Karpas-422 (cell line): Measurements from ENCODE around the gene POMGNT1. TPM values are rescaled to one million over a fixed set of nuclear protein-coding genes. Genes with fewer than 3 reads are reported as not detected.

Experiments
- DNase-seq: peaks from one replicate; pipeline ENCODE4 v3.0.0-alpha.2; 2015
- H2AFZ ChIP-seq: fragments of 200-600 bp; sonication (generic); 2 replicates; pipeline ENCODE4 v1.6.1; 2014; ENCODE audit warnings: antibody characterized with exemption, low read length, mixed read lengths
- H3K27ac ChIP-seq: fragments of 200-600 bp; sonication (generic); 2 replicates; pipeline ENCODE4 v1.5.1; 2014; ENCODE audit warnings: mild to moderate bottlenecking, low read length, moderate library complexity
- H3K27me3 ChIP-seq: fragments of 200-600 bp; sonication (generic); 2 replicates; pipeline ENCODE4 v1.6.1; 2014; ENCODE audit warnings: low read length, mixed read lengths
- H3K36me3 ChIP-seq: fragments of 200-600 bp; sonication (generic); 2 replicates; pipeline ENCODE4 v1.6.1; 2014; ENCODE audit warnings: low read length, mixed read lengths; ENCODE audit not compliant: insufficient read depth
- H3K4me1 ChIP-seq: fragments of 200-600 bp; sonication (generic); 2 replicates; pipeline ENCODE4 v1.6.1; 2014; ENCODE audit warnings: mild to moderate bottlenecking, low read length, mixed read lengths
- H3K4me2 ChIP-seq: fragments of 200-600 bp; sonication (generic); 2 replicates; pipeline ENCODE4 v1.6.1; 2014; ENCODE audit warnings: low read length, low read depth, mild to moderate bottlenecking; ENCODE audit not compliant: poor library complexity, severe bottlenecking
- H3K4me3 ChIP-seq: fragments of 200-600 bp; sonication (generic); 2 replicates; pipeline ENCODE4 v1.5.1; 2014; ENCODE audit warnings: mild to moderate bottlenecking, antibody characterized with exemption, low read length, mixed read lengths
- H3K79me2 ChIP-seq: fragments of 200-600 bp; sonication (generic); 2 replicates; pipeline ENCODE4 v1.6.1; 2014; ENCODE audit warnings: mild to moderate bottlenecking, low read length, mixed read lengths
- H3K9ac ChIP-seq: fragments of 200-600 bp; sonication (generic); 2 replicates; pipeline ENCODE4 v1.6.0; 2014; ENCODE audit warnings: low read length
- H3K9me2 ChIP-seq: fragments of 200-600 bp; sonication (generic), shearing (Covaris generic); replicated peaks from 2 replicates; pipeline ENCODE4 v1.6.0; 2014; ENCODE audit warnings: mild to moderate bottlenecking, low read length, moderate library complexity; ENCODE audit not compliant: insufficient read depth
- H3K9me3 ChIP-seq: fragments of 300-700, 200-600 bp; sonication (generic); 2 replicates; pipeline ENCODE4 v1.6.1; 2014; ENCODE audit warnings: low read length, mixed read lengths
- H4K20me1 ChIP-seq: fragments of 200-600 bp; sonication (generic); 2 replicates; pipeline ENCODE4 v1.6.1; 2014; ENCODE audit warnings: mild to moderate bottlenecking, antibody characterized with exemption, low read length, low read depth; ENCODE audit not compliant: insufficient read depth
- total RNA-seq: library from RNA; depleted of rRNA; stranded (reverse); fragments of >200 nt; shearing (Covaris generic); gene quantifications from 2 replicates; pipeline ENCODE4 v1.2.3, GENCODE V29; 2014; ENCODE audit warnings: low replicate concordance

The POMGNT1 gene
- total RNA-seq, 1 experiment from 2014 or later: 55.0 TPM

DNA sequence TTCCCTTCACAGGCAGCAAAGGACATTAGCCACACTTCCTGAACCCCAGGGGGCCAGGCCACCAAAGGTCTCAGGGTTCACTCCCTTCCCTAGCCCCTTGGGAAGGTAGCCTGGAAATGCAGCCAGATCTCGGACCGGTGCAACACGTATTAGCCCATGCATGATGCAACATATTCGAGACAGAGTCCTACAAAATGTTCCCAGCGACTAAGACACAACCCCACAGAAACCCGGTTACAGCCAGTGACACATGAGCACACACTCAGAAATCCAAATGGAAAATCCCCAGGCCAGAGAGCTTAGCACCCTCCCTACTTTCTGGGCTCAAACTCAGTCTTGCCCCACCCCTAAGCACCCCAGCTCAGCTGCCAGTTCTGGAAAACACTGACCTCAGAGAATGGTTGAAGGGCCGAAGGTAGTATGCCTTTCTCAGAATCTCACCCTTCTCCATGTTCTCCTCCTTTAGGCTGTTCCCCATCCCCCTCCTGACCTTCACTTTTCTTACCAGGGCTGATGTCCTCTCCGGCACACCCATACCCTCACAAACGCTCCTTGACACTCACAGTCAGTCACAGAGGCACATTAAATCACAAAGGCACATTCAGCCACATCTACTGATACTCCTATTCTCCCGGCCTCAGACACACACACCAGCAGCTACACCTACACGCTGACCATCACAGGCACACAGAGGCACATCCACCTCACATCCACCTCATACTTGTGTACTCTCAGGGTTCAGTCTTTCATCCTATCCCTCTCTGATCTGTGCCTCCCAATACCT lies 23.6 kb downstream of the POMGNT1 start, which contains the start of gene TSPAN1:
Gene TSPAN1, plus strand, starts transcription at position 640 of the 784 bp plus-strand sequence. CDS start 6,021 bp downstream, outside the sequence.
- Histone ChIP-seq H2AFZ (no peak within 1 kb of the TSS), H3K9ac (no peak within 1 kb of the TSS), H3K79me2 (no peaks in the 10 kb centered on the region), H3K27me3 (no peaks in the 10 kb centered on the region; the same call in 1 of the 2 replicates), H3K4me1 (peaks cover 43% of the 10 kb centered on the region), H3K4me3 (no peak within 1 kb of the TSS), H3K9me2 (no peaks in the 10 kb centered on the region), H3K9me3 (no peaks in the 10 kb centered on the region), H3K36me3 (no peaks in the 10 kb centered on the region), H4K20me1 (no peaks in the 10 kb centered on the region), H3K4me2 (no peak within 1 kb of the TSS), H3K27ac (no peak within 1 kb of the TSS)
- no peak for DNase-seq

DNA sequence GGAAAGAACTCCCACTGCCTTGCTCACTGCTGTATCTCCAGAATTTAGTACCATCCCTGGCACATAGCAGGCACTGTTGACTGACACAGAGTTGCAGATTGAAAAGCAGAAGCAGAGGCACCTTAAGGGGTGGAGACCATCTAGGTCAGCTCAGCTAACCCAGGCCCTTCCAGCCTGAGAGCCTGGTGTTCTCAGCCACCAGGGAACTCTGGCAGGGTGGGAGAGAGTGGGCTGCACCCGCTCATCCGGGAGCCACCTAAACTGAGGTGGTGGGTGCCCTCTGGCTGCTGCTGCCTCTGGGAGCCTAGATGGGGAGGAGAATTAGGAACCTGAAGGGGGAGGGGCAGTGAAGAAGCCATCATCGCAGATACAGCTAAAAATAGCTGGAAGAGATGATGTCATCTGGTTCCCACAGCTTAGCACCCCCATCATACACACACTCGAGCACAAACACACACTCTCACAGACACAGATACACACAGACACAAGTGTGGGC lies 24.8 kb downstream of the POMGNT1 start:
- Histone ChIP-seq H3K27me3 (no peaks in the 10 kb centered on the region; the same call in 1 of the 2 replicates), H3K36me3 (no peaks in the 10 kb centered on the region), H3K79me2 (no peaks in the 10 kb centered on the region), H3K9me2 (no peaks in the 10 kb centered on the region), H3K9me3 (no peaks in the 10 kb centered on the region), H3K9ac (no peak overlapping the region), H3K4me1 (peaks cover 34% of the 10 kb centered on the region), H3K4me2 (no peak overlapping the region), H3K27ac (no peak overlapping the region), H2AFZ (no peak overlapping the region), H4K20me1 (no peaks in the 10 kb centered on the region), H3K4me3 (no peak overlapping the region)
- DNase-seq: peak; percentile 51

DNA sequence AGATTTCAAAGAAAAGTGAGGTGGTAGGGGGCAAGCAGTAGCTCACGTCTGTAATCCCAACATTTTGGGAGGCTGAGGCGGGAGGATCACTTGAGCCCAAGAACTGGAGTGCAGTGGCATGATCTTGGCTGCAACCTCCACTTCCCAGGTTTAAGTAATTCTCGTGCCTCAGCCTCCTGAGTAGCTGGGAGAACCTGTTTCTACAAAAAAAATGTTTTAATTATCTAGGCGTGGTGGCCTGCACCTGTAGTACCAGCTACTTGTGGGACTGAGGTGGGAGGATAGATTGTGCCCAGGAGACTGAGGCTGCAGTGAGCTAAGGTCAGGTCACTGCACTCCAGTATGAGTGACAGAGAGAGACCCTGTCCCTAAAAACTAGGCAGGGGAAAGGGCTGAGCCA lies 25.9 kb downstream of the POMGNT1 start:
- no peak for DNase-seq
- no peaks in the 10 kb centered on the region for H4K20me1 ChIP-seq
- H3K4me1 ChIP-seq: peaks cover 35% of the 10 kb centered on the region
- no peak overlapping the region for H3K4me2 ChIP-seq
- H3K36me3 ChIP-seq: no peaks in the 10 kb centered on the region
- no peak overlapping the region for H3K9ac ChIP-seq
- no peaks in the 10 kb centered on the region; the same call in 1 of the 2 replicates for H3K27me3 ChIP-seq
- H3K4me3 ChIP-seq: no peak overlapping the region
- H3K79me2 ChIP-seq: no peaks in the 10 kb centered on the region
- no peak overlapping the region for H2AFZ ChIP-seq
- H3K27ac ChIP-seq: no peak overlapping the region
- no peaks in the 10 kb centered on the region for H3K9me2 ChIP-seq
- H3K9me3 ChIP-seq: no peaks in the 10 kb centered on the region

DNA sequence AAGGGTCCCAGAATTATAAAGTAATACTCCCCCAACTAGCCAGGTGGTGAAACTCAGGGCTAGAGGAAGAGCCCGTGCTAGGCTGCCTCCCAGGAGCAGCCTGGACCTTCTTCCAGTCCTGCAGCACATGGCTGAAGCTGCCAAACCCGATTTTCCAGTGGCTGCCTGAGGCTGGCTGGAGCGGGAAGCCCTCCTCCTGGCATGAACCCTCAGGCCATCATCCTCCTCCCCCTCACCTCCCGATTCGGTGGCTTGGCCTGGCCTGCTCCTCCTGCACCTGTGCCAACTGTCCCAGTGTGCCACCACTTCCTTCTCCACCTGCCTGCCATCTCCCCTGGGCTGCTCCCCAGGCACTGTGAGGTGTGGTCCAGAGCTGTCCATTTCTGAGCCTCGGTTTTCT lies 26.4 kb downstream of the POMGNT1 start:
- no peaks in the 10 kb centered on the region for H3K9me2 ChIP-seq
- no peaks in the 10 kb centered on the region for H4K20me1 ChIP-seq
- H3K79me2 ChIP-seq: no peaks in the 10 kb centered on the region
- H3K36me3 ChIP-seq: no peaks in the 10 kb centered on the region
- H3K9me3 ChIP-seq: no peaks in the 10 kb centered on the region
- peak overlapping the region; percentile 33 for H3K4me2 ChIP-seq
- no peak for DNase-seq
- peaks cover 39% of the 10 kb centered on the region for H3K4me1 ChIP-seq
- no peak overlapping the region for H3K27ac ChIP-seq
- no peak overlapping the region for H3K4me3 ChIP-seq
- H3K9ac ChIP-seq: peak overlapping the region; percentile 22
- no peaks in the 10 kb centered on the region; the same call in 1 of the 2 replicates for H3K27me3 ChIP-seq
- H2AFZ ChIP-seq: peak overlapping the region; percentile 34; the same call in 1 of the 2 replicates

DNA sequence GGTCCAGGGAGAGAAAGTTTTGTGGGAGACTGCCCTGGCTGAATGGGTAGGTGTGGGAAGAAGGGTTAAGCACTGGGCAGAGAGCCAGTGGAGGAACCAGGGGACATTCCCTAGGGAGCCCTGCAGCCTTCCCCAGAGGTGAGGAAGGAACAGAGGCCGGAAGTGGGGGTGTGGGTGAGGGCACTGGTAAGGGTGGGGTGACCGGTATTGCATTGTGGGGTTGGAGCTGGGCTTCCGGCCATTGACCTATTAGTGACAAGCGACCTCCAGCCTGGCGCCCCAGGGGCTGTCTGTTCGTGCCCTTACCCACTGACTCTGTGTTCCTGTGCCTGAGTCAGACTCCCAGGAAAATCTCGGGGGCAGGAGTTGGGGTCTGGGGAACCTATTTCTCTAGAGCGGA lies 26.9 kb downstream of the POMGNT1 start:
- Histone ChIP-seq H2AFZ (peak overlapping the region; percentile 34; the same call in 1 of the 2 replicates), H3K79me2 (no peaks in the 10 kb centered on the region), H3K4me2 (peak overlapping the region; percentile 33), H3K27me3 (no peaks in the 10 kb centered on the region; the same call in 1 of the 2 replicates), H3K4me1 (peaks cover 39% of the 10 kb centered on the region), H3K4me3 (no peak overlapping the region; the same call in 1 of the 2 replicates), H3K9me3 (no peaks in the 10 kb centered on the region), H3K27ac (no peak overlapping the region), H3K36me3 (no peaks in the 10 kb centered on the region), H3K9me2 (no peaks in the 10 kb centered on the region), H4K20me1 (no peaks in the 10 kb centered on the region), H3K9ac (peak overlapping the region; percentile 22)
- DNase-seq: peak; percentile 69

DNA sequence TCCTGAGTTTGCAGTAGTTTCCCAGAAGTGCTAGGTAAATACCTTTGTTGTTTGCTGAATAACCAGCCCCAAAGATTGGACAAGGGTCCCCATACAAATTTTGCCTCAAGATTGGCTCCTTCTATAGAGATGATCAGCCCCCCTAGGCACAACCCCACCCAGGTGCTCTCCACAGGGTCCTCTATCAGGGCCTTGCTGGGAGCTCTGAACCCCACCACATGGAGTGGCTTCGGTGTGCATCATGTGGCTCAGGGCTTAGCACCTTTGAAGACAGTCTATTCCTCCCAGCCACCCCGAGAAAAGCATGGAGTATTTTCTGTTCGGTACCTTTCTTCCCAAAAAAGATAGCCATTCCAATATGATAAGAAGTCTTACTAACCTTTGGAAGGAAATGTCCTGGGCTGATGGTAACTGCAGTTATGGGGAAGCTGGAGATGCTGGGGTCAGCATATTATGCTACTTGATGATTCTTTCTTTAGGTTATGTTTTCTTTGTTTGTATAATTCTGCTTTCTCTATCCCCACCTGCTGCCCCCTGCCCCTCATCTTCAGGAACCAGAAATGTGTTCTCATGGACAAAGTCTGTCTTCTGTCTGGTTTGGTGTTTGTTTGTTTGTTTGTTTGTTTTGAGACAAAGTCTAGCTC lies 28.3 kb downstream of the POMGNT1 start:
- Histone ChIP-seq H4K20me1 (no peaks in the 10 kb centered on the region), H3K4me2 (no peak overlapping the region), H3K9me3 (no peaks in the 10 kb centered on the region), H2AFZ (no peak overlapping the region), H3K79me2 (no peaks in the 10 kb centered on the region), H3K36me3 (no peaks in the 10 kb centered on the region), H3K9me2 (no peaks in the 10 kb centered on the region), H3K4me3 (no peak overlapping the region), H3K27ac (no peak overlapping the region), H3K9ac (no peak overlapping the region), H3K4me1 (peaks cover 40% of the 10 kb centered on the region), H3K27me3 (no peaks in the 10 kb centered on the region; the same call in 1 of the 2 replicates)
- DNase-seq: no peak

DNA sequence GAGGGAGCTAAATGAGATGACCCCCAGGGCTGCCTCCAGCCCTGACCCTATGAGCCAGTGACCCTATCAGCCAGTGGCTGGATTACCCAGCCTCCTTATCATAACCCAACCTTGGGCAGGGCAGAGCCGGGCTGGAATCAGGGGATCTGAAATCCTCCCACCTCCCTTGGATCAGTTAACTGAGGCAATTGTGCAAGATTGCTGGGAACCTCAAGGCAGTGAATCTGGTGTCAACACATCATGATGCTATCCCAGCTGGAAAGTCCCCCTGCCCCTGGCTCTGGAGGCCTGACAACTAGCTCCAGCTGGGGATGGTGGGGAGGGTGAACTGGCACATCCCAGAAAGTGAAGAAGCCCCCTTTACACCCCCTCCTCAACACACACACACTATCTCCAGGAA lies 29.8 kb downstream of the POMGNT1 start:
- Histone ChIP-seq H3K4me3 (no peak overlapping the region), H4K20me1 (no peaks in the 10 kb centered on the region), H3K9ac (no peak overlapping the region), H3K27me3 (no peaks in the 10 kb centered on the region; the same call in 1 of the 2 replicates), H3K9me2 (no peaks in the 10 kb centered on the region), H3K27ac (no peak overlapping the region), H3K36me3 (no peaks in the 10 kb centered on the region), H3K79me2 (no peaks in the 10 kb centered on the region), H3K4me2 (no peak overlapping the region), H3K9me3 (no peaks in the 10 kb centered on the region), H3K4me1 (peaks cover 36% of the 10 kb centered on the region), H2AFZ (no peak overlapping the region)
- DNase-seq: no peak
